ENCODE measurements around the gene PRMT5.

The PRMT5 gene

GRCh38 chr14:22897357-22897756 is 31.8 kb downstream of the PRMT5 start:
- DNase-seq (ENCODE audit: low read depth), result no peak

GRCh38 chr14:22896760-22897159 is 32.4 kb downstream of the PRMT5 start:
- DNase-seq (ENCODE audit: low read depth), result no peak

- DNase-seq (ENCODE audit: low read depth), result no peak
These were observed 32.8 kb downstream of the PRMT5 start for GRCh38 chr14:22896356-22896755.

GRCh38 chr14:22895402-22895801 is 33.8 kb downstream of the PRMT5 start:
- DNase-seq (ENCODE audit: low read depth), result no peak

GRCh38 chr14:22893706-22894105 is 35.5 kb downstream of the PRMT5 start:
- no peak for DNase-seq (ENCODE audit: low read depth)

- no peak for DNase-seq (ENCODE audit: low read depth)
These were observed 36.7 kb downstream of the PRMT5 start for GRCh38 chr14:22892488-22892887.

GRCh38 chr14:22890416-22890815 is 38.8 kb downstream of the PRMT5 start:
- no peak for DNase-seq (ENCODE audit: low read depth)

GRCh38 chr14:22888662-22889061 is 40.5 kb downstream of the PRMT5 start:
- no peak for DNase-seq (ENCODE audit: low read depth)

GRCh38 chr14:22887990-22888378 is 41.2 kb downstream of the PRMT5 start:
- no peak for DNase-seq (ENCODE audit: low read depth)

- no peak for DNase-seq (ENCODE audit: low read depth)
These were observed 41.8 kb downstream of the PRMT5 start for GRCh38 chr14:22887260-22887989.

GRCh38 chr14:22886500-22887259 is 42.5 kb downstream of the PRMT5 start:
- peak; percentile 60 for DNase-seq (ENCODE audit: low read depth)

- DNase-seq (ENCODE audit: low read depth), result no peak
These were observed 43.2 kb downstream of the PRMT5 start for GRCh38 chr14:22885975-22886374.

GRCh38 chr14:22884738-22885523 is 44.2 kb downstream of the PRMT5 start:
- no peak for DNase-seq (ENCODE audit: low read depth)

GRCh38 chr14:22884076-22884737 is 45.0 kb downstream of the PRMT5 start:
- DNase-seq (ENCODE audit: low read depth), result no peak

- DNase-seq (ENCODE audit: low read depth), result no peak
These were observed 45.8 kb downstream of the PRMT5 start, which contains the start of gene REM2 for GRCh38 chr14:22883173-22883976. Gene REM2 (plus strand): TSS chr14:22883222. CDS start chr14:22883288, 66 bp downstream.

- DNase-seq (ENCODE audit: low read depth), result no peak
These were observed 46.5 kb downstream of the PRMT5 start for GRCh38 chr14:22882529-22883172.

- DNase-seq (ENCODE audit: low read depth), result no peak
These were observed 47.1 kb downstream of the PRMT5 start for GRCh38 chr14:22882064-22882463.

- no peak for DNase-seq (ENCODE audit: low read depth)
These were observed 50.6 kb downstream of the PRMT5 start for GRCh38 chr14:22878271-22879246.

GRCh38 chr14:22877000-22877501 is 52.1 kb downstream of the PRMT5 start:
- no peak for DNase-seq (ENCODE audit: low read depth)

All from activated gamma-delta T cell treated with anti-CD3 and anti-CD28 coated beads, Interleukin-2, amount 50 U/mL, for 16 hours (primary cell).